B cell (primary cell): ENCODE measurements around the gene TLL2. TPM values are rescaled to one million over a fixed set of nuclear protein-coding genes. Genes with fewer than 3 reads are reported as not detected.

Experiments used
- ATAC-seq: fragments of 200-7000 bp; cut with Tn5 transposase; one replicate; pipeline ENCODE4 v1.10.0; 2021; ENCODE audit warnings: low read depth, mild to moderate bottlenecking, moderate number of reproducible peaks, moderate library complexity
- CTCF ChIA-PET: fragments of 350-600 bp; sonication (Branson Sonifier 250); formaldehyde crosslinking; loops from one replicate; lab custom pipeline; 2021; ENCODE audit warnings: antibody characterized with exemption, inconsistent platforms; lab: Charles Lee
- POLR2A ChIA-PET: fragments of 350-600 bp; sonication (Branson Sonifier 250); formaldehyde crosslinking; loops from one replicate; lab custom pipeline; 2021; ENCODE audit warnings: antibody characterized with exemption; lab: Charles Lee
- DNase-seq: peaks from one replicate; pipeline ENCODE4 v3.0.0; 2013
- H2AFZ ChIP-seq: 2 replicates; pipeline ENCODE4 v1.6.1; 2012; ENCODE audit warnings: mild to moderate bottlenecking, low read depth, low read length; ENCODE audit not compliant: insufficient read depth, poor library complexity, severe bottlenecking
- H3K27ac ChIP-seq, 2 donors: 1 replicate in 1 of 2; 2 replicates in 1 of 2; pipeline ENCODE4 v1.5.1; 2012 to 2013; ENCODE audit warnings: low read length in 2 of 2, mild to moderate bottlenecking in 2 of 2, moderate library complexity in 1 of 2
- H3K27me3 ChIP-seq, 4 experiments: fragments of 200-600 bp in 1 of 4; sonication (generic) in 1 of 4; replicated peaks in 1 of 4; 1 replicate in 2 of 4; 2 replicates in 2 of 4; pipeline versions ENCODE4 v1.6.1 to v1.7.0; 2013 to 2016; ENCODE audit warnings: low read length in 3 of 4, mild to moderate bottlenecking in 2 of 4, mixed read lengths in 1 of 4, moderate library complexity in 1 of 4; ENCODE audit not compliant: insufficient read depth in 4 of 4, control insufficient read depth in 3 of 4; ENCODE audit errors: control extremely low read depth in 1 of 4
- H3K36me3 ChIP-seq, 2 experiments: replicated peaks in 1 of 2; 1 replicate in 1 of 2; 2 replicates in 1 of 2; pipeline versions ENCODE4 v1.6.1 to v1.7.1; 2013; ENCODE audit warnings: low read length in 1 of 2; ENCODE audit not compliant: insufficient read depth in 2 of 2, control insufficient read depth in 1 of 2; ENCODE audit errors: control extremely low read depth in 1 of 2, extremely low read depth in 1 of 2
- H3K4me1 ChIP-seq, 2 donors: fragments of 200-600 bp in 1 of 2; sonication (generic) in 1 of 2; 1 replicate in 1 of 2; 2 replicates in 1 of 2; pipeline versions ENCODE4 v1.5.1 to v1.6.1; 2013 to 2017; ENCODE audit warnings: low read length in 2 of 2; ENCODE audit not compliant: control insufficient read depth in 2 of 2, insufficient read depth in 2 of 2
- H3K4me2 ChIP-seq: replicated peaks from 2 replicates; pipeline ENCODE3; 2012; ENCODE audit warnings: mild to moderate bottlenecking, low read depth, low read length; ENCODE audit not compliant: poor library complexity, severe bottlenecking
- H3K4me3 ChIP-seq, 5 experiments: fragments of 200-600 bp in 1 of 5; sonication (generic) in 1 of 5; 1 replicate in 3 of 5; 2 replicates in 2 of 5; pipeline versions ENCODE4 v1.5.1 to v1.7.0; 2011 to 2016; ENCODE audit warnings: low read length in 4 of 5, mild to moderate bottlenecking in 4 of 5, low read depth in 2 of 5, control low read depth in 1 of 5, moderate library complexity in 1 of 5; ENCODE audit not compliant: insufficient read depth in 1 of 5; ENCODE audit errors: control extremely low read depth in 1 of 5, extremely low read depth in 1 of 5
- H3K79me2 ChIP-seq: fragments of 200-600 bp; sonication (generic); one replicate; pipeline ENCODE4 v1.6.0; 2016; ENCODE audit warnings: low read length; ENCODE audit not compliant: control insufficient read depth, insufficient read depth
- H3K9ac ChIP-seq: fragments of 200-600 bp; sonication (generic); 2 replicates; pipeline ENCODE4 v1.6.1; 2017; ENCODE audit warnings: mild to moderate bottlenecking, low read length, moderate library complexity
- H3K9me3 ChIP-seq, 3 donors: one replicate each; pipeline versions ENCODE4 v1.6.1 to v1.7.1; 2013; ENCODE audit warnings: low read length in 2 of 3; ENCODE audit not compliant: control insufficient read depth in 2 of 3, insufficient read depth in 1 of 3; ENCODE audit errors: control extremely low read depth in 1 of 3
- H4K20me1 ChIP-seq: 2 replicates; pipeline ENCODE4 v1.6.0; 2012; ENCODE audit warnings: mild to moderate bottlenecking, low read length; ENCODE audit not compliant: insufficient read depth, control insufficient read depth, poor library complexity, severe bottlenecking
- H3K27ac Mint-ChIP-seq: one replicate; pipeline ENCODE4 v1.8.0; 2021; ENCODE audit warnings: mixed read lengths
- H3K27me3 Mint-ChIP-seq: one replicate; pipeline ENCODE4 v1.8.0; 2021; ENCODE audit warnings: mixed read lengths
- H3K4me1 Mint-ChIP-seq: one replicate; pipeline ENCODE4 v1.8.0; 2021; ENCODE audit warnings: mixed read lengths
- H3K4me3 Mint-ChIP-seq: one replicate; pipeline ENCODE4 v1.8.0; 2021; ENCODE audit warnings: mixed read lengths
- H3K9me3 Mint-ChIP-seq: one replicate; pipeline ENCODE4 v1.8.0; 2022; ENCODE audit warnings: mixed read lengths; ENCODE audit not compliant: insufficient read depth
- CTCF ChIP-seq: fragments of 200-600 bp; IDR thresholded peaks from one replicate; pipeline ENCODE4 v1.8.0; 2022; ENCODE audit warnings: antibody characterized with exemption, mild to moderate bottlenecking
- EZH2 ChIP-seq: IDR thresholded peaks from 2 replicates; pipeline ENCODE4 v1.6.1; 2012; ENCODE audit warnings: borderline replicate concordance, low read depth, mild to moderate bottlenecking, moderate library complexity, low read length; ENCODE audit not compliant: insufficient read depth, poor library complexity, severe bottlenecking
- WGBS: methylation state at CpG from one replicate; pipeline ENCODE4 v1.1.5; 2013; ENCODE audit warnings: missing lambda C conversion rate; ENCODE audit not compliant: insufficient coverage; 5-methylcytosine and 5-hydroxymethylcytosine counted together
- intact Hi-C: fragments of 100-400 bp; cut with micrococcal nuclease; formaldehyde crosslinking; loops from one replicate; pipeline ENCODE4 v1.10.0; 2022
- polyA plus RNA-seq: library from polyadenylated mRNA; depleted of rRNA; stranded (reverse); fragments of >200 nt; gene quantifications from 2 replicates; pipeline ENCODE4 v1.2.3, GENCODE V29; 2012
- total RNA-seq, 2 donors: library from RNA; stranded (reverse); fragments of 120-200 nt in 1 of 2; gene quantifications; 1 replicate in 1 of 2; 2 replicates in 1 of 2; pipeline versions ENCODE4 v1.2.3 to v1.2.4, GENCODE V29; 2013 to 2022

Gene TLL2
- total and polyA plus RNA-seq, 2 donors (not counting 1 experiment from before 2014, with no cell fraction given), result 0.13 to 0.47 TPM

DNA sequence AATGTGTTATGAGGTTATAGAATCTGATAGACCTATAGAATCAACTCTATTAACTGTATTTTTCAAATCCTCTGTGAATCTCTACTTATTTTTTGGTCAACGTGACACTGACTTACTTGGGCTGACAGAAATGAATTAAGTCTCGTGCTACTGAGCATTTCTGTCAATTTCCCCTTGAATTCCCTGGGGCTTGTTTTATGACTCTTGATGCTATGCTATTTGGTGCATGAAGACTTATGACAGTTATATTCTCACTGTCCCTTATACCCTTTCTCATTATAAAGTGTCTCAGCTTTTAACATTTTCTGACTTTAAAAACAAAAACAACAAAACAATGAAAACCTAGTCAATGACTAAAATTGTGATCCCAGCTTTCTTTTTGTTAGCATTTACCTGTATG is 86.4 kb downstream of the TLL2 start:
- TF ChIP-seq CTCF (no peak), EZH2 (no peak)
- Histone ChIP-seq H3K9ac (no peak overlapping the region), H3K27ac (no peak overlapping the region), H3K4me3 (no peak overlapping the region), H2AFZ (no peak overlapping the region), H3K36me3 (no peaks in the 10 kb centered on the region), H3K27me3 (peaks cover 0 to 5% (median 2%) of the 10 kb centered on the region in 4 experiments), H3K4me2 (no peak overlapping the region), H3K9me3 (no peaks in the 10 kb centered on the region), H3K79me2 (no peaks in the 10 kb centered on the region), H3K4me1 (no peaks in the 10 kb centered on the region), H4K20me1 (no peaks in the 10 kb centered on the region)
- H3K27ac Mint-ChIP-seq, result no peak overlapping the region
- H3K4me1 Mint-ChIP-seq, result no peaks in the 10 kb centered on the region
- H3K27me3 Mint-ChIP-seq, result peaks cover 24% of the 10 kb centered on the region
- H3K4me3 Mint-ChIP-seq, result no peak overlapping the region
- CTCF ChIA-PET, result no interaction called here
- POLR2A ChIA-PET, result interaction anchor here (0.6 kb wide), 1 partner anchor 217 kb away, joined by 10 read pairs; no protein-coding TSS in a partner anchor
- no CpG with 5 or more reads among the region's 2 CpGs for WGBS
- DNase-seq (no peak), ATAC-seq (no peak)
- H3K9me3 Mint-ChIP-seq, result no peaks in the 10 kb centered on the region
- intact Hi-C loops, result no loop called here

DNA sequence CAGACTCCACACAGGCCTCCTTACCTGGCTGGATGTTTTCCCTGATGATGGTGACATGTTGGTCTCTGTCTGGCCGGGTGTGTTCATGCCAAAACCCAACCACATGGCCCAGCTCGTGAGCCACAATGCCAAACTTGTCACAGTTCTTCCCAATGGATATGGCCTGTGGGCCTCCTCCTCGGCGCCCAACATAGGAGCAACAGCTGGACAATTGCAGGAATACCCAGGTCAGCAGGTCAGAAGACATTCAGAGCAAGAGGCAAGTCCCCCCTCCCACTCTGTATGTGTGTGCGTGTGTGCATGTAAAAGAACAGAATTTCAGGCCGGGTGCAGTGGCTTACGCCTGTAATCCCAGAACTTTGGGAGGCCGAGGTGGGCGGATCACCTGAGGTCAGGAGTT is 91.2 kb downstream of the TLL2 start:
- Mint-ChIP-seq H3K27me3 (peaks cover 13% of the 10 kb centered on the region), H3K4me1 (no peaks in the 10 kb centered on the region), H3K9me3 (no peaks in the 10 kb centered on the region), H3K27ac (no peak overlapping the region), H3K4me3 (no peak overlapping the region)
- no peak overlapping the region for H2AFZ ChIP-seq
- H3K79me2 ChIP-seq, result no peaks in the 10 kb centered on the region
- H3K4me1 ChIP-seq, result no peaks in the 10 kb centered on the region
- no peak overlapping the region for H3K4me2 ChIP-seq
- DNase-seq (no peak), ATAC-seq (no peak)
- no peaks in the 10 kb centered on the region for H3K36me3 ChIP-seq
- H3K9me3 ChIP-seq, result no peaks in the 10 kb centered on the region
- no peaks in the 10 kb centered on the region for H4K20me1 ChIP-seq
- no peak overlapping the region for H3K9ac ChIP-seq
- no peak for TF ChIP-seq EZH2
- TF ChIP-seq CTCF, result no peak
- POLR2A ChIA-PET, result no interaction called here
- H3K27me3 ChIP-seq, result peaks cover 0 to 5% (median 1%) of the 10 kb centered on the region in 4 experiments
- no peak overlapping the region for H3K4me3 ChIP-seq
- 95% methylated on average over 8 of the region's 9 CpGs for WGBS
- CTCF ChIA-PET, result interaction anchor here (0.7 kb wide), 1 partner anchor 1414 kb away, joined by 4 read pairs; no protein-coding TSS in a partner anchor
- intact Hi-C loops, result no loop called here
- no peak overlapping the region for H3K27ac ChIP-seq
